HG03135 (cell line): ENCODE measurements around the gene RAX2.

Source experiments
- ATAC-seq: cut with Tn5 transposase; IDR thresholded peaks from one replicate; pipeline ENCODE4 v1.9.1; 2021; ENCODE audit warnings: mild to moderate bottlenecking, moderate library complexity; ENCODE audit not compliant: unreplicated experiment

The RAX2 gene

GRCh38 chr19:3733549-3734309 is 38.3 kb downstream of the RAX2 start:
- ATAC-seq, result no peak

- ATAC-seq, result no peak
These were observed 39.9 kb downstream of the RAX2 start for GRCh38 chr19:3732108-3732507.

GRCh38 chr19:3730457-3730958 is 41.5 kb downstream of the RAX2 start:
- no peak for ATAC-seq

- no peak for ATAC-seq
These were observed 46.3 kb downstream of the RAX2 start for GRCh38 chr19:3725640-3726310.

- no peak for ATAC-seq
These were observed 46.9 kb downstream of the RAX2 start for GRCh38 chr19:3725121-3725520.

GRCh38 chr19:3723883-3724282 is 48.1 kb downstream of the RAX2 start:
- no peak for ATAC-seq

- ATAC-seq, result no peak
These were observed 48.9 kb downstream of the RAX2 start for GRCh38 chr19:3723110-3723488.

- ATAC-seq, result no peak
These were observed 49.5 kb downstream of the RAX2 start for GRCh38 chr19:3722443-3723109.

GRCh38 chr19:3721887-3722442 is 50.1 kb downstream of the RAX2 start:
- no peak for ATAC-seq

- no peak for ATAC-seq
These were observed 50.7 kb downstream of the RAX2 start for GRCh38 chr19:3721131-3721886.

- ATAC-seq, result no peak
These were observed 51.6 kb downstream of the RAX2 start for GRCh38 chr19:3720349-3720917.

GRCh38 chr19:3719868-3720267 is 52.2 kb downstream of the RAX2 start:
- no peak for ATAC-seq
